GM19455 (cell line): ENCODE measurements around the gene CRK.
"Not testable (repeated sequence)": the region's sequence is repeated elsewhere in the genome, so short reads cannot be mapped to it uniquely, and the experiment has no call there.

Experiments
- ATAC-seq: cut with Tn5 transposase; IDR thresholded peaks from one replicate; pipeline ENCODE4 v1.9.1; 2021; ENCODE audit not compliant: unreplicated experiment

The CRK gene

DNA sequence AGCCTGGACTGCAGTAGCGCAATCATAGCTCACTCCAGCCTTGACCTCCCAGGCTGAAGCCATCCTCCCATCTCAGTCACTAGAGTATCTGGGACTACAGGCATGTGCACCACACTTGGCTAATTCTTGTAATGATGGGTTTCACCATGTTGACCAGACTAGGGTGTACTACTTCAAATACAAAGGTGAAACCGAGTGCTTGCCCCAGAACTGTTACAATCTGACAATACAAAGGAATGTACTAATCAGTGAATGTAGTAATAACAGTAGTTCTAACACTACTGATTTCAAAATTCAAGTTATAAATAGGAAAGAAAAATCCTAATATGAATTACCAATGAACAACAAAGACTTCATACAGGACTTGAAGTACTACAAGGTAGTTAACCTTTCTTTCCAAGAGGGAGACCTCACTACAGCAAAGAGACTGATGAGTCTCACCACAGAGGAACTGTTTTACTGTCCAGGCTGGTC, 24.4 kb downstream of the CRK start:
- no peak for ATAC-seq

- ATAC-seq = no peak
Observed at GRCh38 chr17:1423456-1424135, 32.4 kb downstream of the CRK start.

GRCh38 chr17:1422885-1423284, 33.1 kb downstream of the CRK start:
- ATAC-seq = no peak

DNA sequence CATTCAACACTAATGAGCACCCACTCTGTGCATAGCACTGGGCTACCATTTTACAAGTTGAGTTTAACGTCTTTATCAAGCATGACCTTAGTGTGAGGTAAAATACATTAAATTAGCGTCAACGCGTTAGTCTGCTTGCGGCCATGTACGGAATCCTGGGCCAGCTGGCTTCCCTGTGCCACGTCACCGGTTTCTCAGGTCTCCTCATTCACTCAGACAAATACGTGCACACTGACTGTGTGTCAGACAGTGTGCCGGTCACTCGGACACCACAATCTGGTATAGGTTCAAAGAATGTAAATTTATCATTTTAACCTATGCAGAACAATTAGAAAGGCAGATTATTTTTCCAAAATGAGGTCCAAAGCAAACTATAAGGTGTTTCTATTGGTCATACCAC, 34.6 kb downstream of the CRK start:
- no peak for ATAC-seq

DNA sequence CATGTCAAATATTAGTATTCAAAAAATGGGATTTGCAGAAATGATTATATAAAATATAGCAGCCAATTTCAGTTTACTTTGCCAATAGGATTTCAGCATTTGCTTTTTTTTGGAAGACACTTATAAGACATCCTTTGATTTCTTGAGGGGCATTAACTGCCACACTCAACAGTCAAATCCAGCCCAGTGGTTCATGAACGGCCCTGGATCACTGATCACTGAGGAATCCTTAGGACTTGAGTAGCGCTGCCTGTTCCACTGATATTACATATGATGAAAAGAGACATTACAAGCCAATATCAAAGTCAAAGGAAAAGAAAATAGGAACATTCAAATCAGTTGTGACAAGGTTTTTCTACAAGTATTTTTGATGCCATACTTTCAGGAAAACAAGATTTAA, 35.1 kb downstream of the CRK start:
- ATAC-seq = no peak

- no peak for ATAC-seq
Observed at GRCh38 chr17:1420163-1420562, 35.9 kb downstream of the CRK start.

DNA sequence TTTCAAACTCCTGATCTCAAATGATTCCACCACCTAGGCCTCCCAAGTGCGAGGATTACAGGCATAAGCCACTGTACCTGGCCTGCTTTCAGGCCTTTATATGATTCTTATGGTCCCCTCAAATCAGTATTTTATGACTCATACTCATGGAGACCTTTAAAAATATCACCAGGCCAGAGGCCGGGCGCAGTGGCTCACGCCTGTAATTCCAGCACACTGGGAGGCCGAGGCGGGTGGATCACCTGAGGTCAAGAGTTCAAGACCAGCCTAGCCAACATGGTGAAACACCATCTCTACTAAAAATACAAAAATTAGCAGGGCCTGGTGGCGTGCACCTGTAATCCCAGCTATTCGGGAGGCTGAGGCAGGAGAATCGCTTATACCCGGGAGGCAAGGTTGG, 37.6 kb downstream of the CRK start:
- not testable (repeated sequence) for ATAC-seq

DNA sequence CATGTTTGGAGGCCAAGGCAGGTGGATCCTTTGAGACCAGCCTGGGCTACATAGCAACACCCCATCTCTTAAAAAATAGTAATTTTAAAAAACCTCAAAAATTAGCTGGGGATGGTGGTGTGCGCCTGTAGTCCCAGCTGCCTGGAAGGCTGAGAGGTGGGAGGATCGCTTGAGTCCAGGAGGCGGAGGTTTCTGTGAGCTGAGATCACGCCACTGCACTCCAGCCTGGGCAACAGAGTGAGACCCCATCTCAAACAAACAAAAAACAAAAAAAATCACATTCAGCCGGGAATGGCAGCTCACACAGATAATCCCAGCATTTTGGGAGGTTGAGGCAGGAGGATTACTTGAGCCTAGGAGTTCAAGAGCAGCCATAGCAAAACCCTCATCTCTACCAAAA, 39.6 kb downstream of the CRK start:
- ATAC-seq = no peak

DNA sequence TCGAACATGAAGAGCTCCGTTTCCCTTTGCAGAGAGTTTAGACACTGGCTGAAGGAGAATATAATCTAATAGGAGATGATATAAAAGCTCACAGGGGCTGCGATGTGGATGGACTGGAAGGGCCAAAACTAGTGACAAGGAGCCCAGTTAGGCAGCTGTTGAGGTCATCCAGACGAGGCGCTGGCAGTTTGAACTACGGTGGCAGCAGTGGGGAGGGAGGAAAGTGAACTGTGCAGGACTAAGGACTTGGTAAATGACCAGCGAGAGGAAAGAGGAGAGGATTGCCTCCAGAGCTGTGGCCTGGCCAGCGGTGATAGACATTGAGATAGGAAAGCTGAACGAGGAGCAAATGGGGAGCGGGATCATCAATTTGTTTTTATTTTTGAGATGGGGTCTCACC, 41.4 kb downstream of the CRK start:
- no peak for ATAC-seq

DNA sequence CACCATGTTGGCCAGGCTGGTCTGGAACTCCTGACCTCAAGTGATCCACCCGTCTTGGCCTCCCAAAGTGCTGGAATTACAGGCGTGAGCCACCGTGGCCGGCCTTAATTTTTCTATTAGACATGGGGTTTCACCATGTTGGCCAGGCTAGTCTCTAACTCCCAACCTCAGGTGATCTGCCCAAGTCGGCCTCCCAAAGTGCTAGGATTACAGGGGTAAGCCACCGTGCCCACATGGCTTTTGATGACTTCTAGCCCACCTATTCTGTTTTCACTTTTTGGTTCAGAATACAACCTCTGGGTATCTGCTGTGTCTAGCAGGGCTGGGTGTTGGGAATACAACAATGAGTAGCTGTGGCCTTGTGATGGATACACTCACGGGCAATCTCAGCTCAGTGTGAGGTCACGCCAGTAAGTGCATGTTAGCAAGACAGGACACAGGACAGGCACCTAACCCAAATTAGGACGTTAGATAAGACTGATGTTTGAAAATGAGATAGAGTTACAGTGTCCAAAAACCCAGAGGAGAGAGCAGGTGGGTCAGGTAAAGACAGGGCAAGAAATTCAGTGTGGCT, 41.9 kb downstream of the CRK start:
- ATAC-seq = no peak

GRCh38 chr17:1413281-1413791, 42.7 kb downstream of the CRK start:
- no peak for ATAC-seq

DNA sequence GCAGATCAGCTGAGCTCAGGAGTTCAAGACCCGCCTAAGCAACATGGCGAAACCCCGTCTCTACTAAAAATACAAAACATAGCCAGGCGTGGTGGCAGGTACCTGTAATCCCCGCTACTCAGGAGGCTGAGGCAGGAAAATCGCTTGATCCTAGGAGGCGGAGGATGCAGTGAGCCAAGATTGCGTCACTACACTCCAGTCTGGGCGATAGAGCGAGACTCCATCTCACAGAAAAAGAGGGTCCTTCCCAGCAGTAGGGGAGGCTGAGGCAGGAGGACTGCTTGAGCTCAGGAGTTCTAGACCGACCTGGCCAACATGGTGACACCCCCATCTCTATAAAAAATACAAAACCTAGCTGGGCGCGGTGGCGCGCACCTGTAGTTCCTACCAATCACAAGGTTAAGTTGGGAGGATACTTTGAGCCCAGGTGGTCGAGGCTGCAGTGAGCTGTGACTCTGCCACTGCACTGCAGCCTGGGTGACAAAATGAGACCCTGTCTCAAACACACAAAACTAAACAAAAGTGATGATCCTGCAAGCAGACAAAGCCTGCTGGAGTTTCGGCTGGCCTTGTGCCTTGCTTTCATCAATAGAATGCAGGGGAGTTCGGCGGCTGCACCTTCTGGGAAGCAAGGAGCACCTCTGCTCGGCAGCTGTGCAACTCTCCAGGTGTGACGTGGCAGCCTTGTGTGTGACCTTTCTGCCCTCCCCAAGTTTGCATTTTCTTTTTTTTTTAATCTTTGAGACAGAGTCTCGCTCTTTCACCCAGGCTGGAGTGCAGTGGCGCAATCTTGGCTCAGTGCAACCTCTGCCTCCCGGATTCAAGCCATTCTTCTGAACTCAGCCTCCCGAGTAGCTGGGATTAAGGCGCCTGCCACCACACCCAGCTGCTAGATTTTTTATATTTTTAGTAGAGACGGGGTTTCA, 43.6 kb downstream of the CRK start:
- ATAC-seq = no peak

GRCh38 chr17:1402262-1402586, 53.8 kb downstream of the CRK start:
- no peak for ATAC-seq

DNA sequence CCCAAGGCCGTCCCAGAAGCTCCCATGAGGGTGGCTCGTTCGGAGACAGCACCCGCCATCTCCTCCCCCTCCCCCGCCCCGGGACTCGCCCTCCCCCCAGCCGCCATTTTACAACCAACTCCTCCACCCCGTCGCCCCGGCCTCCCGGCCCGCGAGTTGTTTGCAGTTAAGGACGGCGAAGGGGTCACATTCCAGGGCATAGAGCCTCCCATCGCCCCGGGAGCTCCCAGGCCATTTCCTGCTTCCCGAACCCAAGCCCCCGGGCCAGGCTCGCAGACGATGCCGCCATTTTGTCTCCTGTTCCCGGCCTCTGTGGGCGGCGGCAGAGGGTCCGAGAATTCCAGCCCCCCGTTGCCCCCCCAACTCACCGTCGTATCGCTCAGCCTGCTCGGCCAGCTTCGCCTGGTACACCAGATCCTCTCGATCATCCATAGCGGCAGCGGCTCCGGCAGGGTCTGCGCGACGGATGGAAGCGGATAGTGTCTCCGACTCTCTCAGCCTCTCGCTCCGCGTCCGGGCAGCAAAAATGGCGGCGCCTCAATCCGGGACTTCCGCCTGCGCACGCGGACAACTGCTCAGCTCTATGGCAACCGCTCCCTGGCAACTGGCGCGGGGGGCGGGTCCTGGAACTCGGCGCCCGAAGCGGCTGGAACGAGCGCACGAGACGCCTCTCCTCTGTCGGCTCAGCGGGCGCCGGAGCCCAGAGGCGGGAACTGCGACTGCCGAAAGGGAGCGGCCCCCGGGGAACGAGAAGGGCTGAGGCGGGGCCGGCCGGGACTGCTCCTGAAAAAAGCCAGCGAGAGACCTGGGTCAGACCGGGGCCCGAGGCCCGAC, 56.1 kb downstream of the CRK start, which contains the start of gene YWHAE:
TSS of gene YWHAE (minus strand) at position 544 of the 834 bp plus-strand sequence. CDS start at position 432, 112 bp downstream.
- ATAC-seq = peak; percentile 87

- ATAC-seq = no peak
Observed at GRCh38 chr17:1398931-1399678, 56.9 kb downstream of the CRK start.

GRCh38 chr17:1398028-1398427, 58.0 kb downstream of the CRK start:
- ATAC-seq = no peak

DNA sequence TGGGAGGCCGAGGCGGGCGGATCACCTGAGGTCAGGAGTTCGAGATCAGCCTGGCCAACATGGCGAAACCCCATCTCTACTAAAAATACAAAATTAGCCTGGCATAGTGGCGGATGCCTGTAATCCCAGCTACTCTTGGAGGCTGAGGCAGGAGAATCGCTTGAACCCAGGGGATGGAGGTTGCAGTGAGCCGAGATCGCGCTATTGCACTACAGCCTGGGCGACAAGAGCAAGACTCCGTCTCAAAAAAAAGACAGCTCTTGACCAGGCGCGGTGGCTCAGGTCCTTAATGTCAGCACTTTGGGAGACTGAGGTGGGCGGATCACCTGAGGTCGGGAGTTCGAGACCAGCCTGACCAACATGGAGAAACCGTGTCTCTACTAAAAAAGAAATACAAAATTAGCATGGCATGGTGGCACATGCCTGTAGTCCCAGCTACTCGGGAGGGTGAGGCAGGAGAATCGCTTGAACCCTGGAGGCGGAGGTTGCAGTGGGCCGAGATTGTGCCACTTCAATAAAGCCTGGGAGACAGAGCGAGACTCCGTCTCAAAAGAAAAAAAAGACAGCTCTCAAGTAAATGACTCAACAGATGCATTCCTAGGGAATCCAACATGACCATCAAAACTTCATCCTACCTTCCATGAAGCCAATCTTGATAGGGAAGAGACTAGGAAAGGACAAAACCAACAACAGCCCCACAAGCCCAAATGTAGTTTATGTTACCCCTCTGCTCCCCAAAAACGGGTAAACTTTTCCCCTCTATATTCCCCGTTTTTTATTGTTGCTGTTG, 60.0 kb downstream of the CRK start:
- ATAC-seq = not testable (repeated sequence)

- no peak for ATAC-seq
Observed at GRCh38 chr17:1391577-1391976, 64.5 kb downstream of the CRK start.
